ENCODE measurements around the gene WDR7.

Gene WDR7

DNA sequence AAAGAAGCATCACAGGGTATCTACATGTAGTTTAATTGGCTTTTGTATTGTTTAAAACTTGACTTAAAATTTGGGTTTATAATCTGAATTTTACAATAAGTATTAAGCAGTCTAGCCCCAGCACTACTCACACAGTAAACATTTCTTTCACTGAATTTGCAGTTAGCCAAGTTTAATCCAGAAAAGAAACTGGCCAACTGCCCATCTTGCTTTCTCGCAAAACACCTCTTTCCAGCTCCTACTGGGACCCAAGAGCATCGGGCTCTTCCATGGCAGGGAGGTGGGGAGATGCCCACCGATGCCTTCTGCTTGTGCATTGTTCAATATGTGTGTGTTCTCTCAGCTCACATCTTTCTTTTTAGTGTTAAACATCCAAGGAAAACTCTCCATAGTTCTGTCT, 283.0 kb downstream of the WDR7 start:
- DNase-seq (ENCODE audit: low read depth in 2 of 2, low spot score in 1 of 2): no peak

DNA sequence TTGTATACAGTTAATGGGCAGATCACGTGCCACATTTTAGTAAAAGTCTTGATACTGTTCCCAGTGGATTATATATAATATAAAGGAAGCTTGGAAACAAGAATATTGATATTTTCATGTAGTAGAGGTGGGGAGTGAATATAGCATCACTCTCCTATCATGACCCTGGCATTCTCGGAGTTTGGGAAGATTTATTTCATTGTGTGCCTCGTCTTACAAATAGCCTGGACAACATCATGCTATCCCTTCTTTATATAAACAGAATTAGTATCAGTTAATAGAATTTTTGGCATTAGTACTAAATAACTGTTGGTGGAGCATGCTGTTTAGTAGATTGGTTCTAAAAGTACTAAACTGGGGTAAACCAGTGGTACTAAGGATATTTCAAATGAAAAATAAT, 283.7 kb downstream of the WDR7 start:
- DNase-seq (ENCODE audit: low read depth in 2 of 2, low spot score in 1 of 2): no peak

DNA sequence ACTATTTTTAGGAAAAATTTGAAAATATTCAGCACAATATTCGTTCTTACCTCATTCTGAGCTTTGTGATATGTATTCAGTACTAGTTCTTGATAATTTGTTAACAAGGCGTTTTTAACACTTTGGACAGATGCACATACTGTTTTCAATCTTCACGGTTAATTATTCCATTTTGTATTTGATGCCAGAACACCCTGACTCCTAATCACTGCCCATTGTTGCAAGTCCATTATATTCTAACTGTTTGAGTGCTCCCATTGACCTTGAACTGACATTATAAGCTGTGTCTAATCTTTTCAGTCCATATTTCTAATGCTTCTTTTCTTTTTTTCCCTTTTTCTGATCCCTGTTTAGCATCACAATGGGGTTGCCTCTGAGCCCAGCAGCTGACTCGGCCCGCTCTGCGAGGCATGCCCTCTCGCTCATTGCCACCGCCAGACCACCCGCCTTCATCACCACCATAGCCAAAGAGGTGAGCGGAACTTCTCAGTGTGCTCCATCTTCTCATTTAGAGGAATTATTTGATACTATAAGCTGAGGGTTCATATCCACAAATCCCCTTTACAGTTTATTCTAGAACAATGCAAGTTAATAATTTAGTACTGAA, 284.4 kb downstream of the WDR7 start:
- DNase-seq (ENCODE audit: low read depth in 2 of 2, low spot score in 1 of 2): no peak

DNA sequence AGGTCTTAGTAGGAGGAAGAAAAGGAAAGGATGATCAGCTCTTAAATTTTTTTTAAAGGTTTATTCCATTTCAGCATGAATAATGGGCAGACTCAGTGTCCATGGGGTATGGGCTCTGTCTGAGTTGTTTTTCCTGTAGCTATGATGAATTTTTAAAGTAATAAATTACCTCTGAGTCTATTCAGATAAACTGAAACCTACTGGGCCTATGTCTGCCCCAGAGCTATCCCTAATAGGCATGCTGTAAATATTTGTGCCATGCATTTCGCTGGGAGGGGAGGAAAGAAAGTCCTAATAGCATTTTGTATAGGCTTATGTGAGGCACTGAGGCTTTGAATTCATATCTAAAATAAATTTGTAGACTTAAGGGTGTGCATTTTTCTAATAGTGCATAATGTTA, 285.3 kb downstream of the WDR7 start:
- no peak for DNase-seq (ENCODE audit: low read depth in 2 of 2, low spot score in 1 of 2)

DNA sequence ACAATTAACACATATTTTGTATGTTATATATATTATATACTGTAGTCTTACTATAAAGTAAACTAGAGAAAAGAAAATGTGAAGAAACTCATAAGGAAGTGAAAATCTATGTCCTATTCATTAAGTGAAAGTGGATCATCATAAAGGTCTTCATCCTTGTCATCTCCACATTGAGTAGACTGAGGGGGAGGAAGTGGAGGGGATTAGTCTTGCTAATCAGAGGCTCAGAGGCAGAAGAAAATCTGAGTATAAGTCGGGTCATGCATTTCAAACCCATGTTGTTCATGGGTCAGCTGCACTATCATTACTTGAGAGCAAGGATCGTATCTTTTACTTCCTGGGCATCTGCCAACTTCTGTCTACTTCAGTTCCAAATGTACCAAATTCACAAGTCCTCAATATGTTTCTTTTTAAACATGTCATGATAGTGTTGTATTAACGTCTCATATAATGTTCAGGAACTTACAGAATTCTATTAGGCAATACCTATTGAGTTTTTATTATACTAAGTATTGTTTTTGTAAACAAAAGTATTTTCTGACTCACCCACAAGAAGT, 286.8 kb downstream of the WDR7 start:
- no peak for DNase-seq (ENCODE audit: low read depth in 2 of 2, low spot score in 1 of 2)

DNA sequence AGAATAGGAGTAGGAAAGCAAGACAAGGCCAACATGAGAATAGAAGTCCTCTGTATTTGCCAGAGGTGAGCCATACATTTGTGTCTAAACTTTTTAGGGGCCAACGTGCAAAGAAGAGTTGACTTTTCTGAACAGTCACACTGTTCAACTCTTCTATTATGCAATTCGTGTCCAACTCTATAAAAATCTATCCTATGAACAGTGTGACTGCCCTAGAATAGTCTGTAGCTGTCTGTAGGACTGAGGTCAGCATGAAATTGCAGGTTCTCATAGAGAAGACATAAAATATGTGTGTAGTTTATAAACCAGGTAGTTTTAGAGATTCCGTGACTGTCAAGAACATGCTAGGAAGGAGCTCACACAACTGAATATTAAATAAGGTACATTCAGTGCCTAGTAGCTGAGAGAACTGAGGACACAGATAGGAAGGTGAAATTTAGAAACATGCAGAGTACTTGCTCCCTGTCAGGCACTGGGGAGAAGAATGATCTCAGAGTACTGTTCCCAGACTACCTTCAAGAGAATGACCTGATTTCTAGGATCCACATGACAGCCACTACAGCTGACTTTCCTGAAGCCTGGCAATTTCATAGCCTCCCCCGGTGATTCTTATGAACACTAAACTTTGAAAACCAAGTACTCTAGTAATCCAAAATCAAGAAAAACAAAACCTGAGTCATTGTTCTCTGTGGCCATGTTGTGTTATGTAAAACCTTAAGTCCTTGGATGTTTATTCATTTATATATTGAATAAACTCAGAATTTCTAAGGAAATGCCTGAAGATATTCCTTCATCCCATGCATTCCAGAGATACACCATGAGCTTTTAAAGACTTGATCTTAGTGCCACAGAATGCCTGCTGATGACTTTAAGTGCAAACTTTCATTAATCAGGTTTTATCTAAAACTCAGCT, 294.3 kb downstream of the WDR7 start:
- no peak for DNase-seq (ENCODE audit: low read depth in 2 of 2, low spot score in 1 of 2)

DNA sequence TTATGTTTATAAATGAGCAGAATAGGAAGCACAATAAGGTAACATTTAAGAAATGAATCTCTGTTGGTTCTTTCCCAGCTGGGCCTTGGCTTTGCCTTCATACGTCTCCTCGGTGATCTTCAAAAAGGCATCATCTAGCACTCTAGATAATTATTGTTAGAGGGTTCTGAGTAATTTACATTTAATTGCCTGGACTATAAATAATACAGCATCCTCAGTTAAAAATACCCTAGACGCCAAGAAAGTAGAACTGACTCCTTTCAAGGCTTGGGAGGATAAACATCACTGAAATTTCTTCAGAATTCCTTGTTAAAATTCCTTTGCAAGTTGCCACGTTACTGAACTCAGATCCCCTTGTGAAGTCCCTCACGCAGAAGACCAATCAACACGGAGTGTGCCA, 296.1 kb downstream of the WDR7 start:
- no peak for DNase-seq (ENCODE audit: low read depth in 2 of 2, low spot score in 1 of 2)

DNA sequence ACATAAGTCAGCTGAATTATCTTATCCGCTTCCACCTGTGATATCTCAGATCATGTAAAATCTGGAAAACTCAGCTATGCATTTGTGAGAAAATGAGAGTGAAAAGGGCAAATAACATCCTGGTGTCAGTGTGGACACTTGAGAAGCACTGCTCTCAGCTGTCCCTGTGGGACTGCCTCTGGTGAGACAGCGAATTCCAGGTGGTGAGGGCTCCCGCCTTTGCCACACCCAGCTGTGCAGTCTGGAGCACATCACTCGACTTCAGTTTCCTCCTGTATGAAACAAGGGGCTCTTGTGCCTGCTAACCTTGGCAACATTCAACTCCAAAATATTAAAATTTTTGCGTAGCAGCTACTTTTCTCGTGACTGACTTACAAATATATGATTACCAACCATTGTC, 300.9 kb downstream of the WDR7 start:
- DNase-seq (ENCODE audit: low read depth in 2 of 2, low spot score in 1 of 2): no peak

DNA sequence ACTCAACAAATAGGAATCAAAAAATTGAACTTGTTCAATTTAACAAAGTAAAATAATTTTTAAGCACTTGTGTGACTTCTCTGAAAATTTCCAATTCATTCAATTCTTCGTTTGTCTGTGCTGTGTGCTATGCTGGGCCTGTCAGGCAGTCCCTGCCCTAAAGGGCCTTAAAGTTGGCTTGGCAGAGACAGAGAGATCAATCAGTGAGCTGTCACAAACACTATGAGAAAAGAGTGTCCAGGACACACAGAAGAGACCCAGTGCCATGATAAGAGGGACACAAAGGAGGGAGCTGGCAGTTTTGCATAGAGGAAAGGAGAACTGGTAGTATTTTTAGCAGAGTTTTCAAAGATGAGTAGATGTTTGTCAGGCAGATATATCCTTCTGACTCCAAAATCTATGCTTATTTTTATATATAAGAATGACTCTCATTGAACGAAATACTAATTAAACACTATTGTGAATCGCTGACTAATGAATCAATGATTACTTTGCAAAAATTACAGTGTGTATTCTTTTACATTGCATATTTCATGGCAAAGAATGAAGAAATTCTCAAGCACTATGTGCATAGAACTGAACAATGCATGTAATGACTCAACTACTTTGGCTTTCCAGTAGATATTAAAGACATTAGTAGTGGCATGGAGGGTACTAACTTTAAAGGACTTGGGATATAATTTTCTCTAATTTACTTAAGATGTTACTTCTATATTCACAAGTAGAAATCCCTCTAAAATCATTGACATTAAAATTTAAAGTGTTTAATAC, 302.5 kb downstream of the WDR7 start:
- DNase-seq (ENCODE audit: low read depth in 2 of 2, low spot score in 1 of 2): no peak

DNA sequence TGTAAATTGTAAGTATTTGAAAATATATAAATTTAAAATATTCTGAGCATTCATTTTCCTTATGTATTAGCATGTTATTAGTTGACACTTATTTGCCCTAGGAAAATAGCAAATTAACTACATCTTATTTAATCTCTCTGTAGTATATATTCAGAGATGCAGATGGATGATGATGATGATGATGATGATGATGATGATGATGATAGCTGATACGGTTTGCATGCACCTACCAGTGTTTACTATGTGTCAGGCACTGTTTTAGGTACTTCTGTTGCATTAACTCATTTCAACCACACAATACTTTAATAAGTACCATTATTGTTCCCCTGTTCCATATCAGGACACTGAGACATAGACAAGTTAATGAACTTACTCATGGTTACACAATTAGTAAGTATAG, 304.3 kb downstream of the WDR7 start:
- DNase-seq (ENCODE audit: low read depth in 2 of 2, low spot score in 1 of 2): no peak

DNA sequence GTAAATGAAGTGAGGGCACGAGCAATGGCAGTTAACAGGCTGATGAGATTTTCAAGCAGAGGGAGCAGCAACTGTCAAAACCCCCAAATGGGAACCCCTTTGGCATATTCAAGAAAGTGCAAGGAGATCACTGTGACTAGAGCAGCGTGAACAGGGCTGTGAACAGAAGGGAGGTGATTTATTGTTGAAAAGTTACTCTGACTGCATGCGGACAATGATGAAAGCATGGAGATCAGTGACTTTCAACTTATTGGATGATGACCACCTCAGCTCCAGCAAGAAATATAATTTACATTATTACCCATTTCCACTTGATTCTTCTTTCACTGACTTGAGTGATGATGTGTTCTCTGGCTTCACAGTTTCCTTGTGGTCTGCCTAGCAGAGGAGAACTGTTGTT, 308.0 kb downstream of the WDR7 start:
- no peak for DNase-seq (ENCODE audit: low read depth in 2 of 2, low spot score in 1 of 2)

DNA sequence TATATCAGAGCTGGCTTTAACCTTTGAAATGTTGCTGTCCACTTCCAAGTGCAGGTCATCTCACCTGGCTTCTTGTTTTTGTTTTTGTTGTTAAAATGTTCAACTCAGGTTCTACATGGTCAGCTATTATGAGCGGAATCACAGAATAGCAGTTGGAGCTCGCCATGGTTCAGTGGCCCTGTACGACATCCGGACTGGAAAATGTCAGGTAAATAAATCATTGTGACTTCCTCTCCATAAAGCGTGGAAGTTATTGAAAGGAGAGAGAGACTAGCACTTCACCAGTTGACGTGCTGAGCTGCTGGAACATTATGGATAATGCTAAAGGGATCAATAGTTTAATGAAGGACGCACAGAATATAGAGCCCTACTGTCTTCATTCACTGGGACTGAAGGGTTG, 311.2 kb downstream of the WDR7 start:
- no peak for DNase-seq (ENCODE audit: low read depth in 2 of 2, low spot score in 1 of 2)

DNA sequence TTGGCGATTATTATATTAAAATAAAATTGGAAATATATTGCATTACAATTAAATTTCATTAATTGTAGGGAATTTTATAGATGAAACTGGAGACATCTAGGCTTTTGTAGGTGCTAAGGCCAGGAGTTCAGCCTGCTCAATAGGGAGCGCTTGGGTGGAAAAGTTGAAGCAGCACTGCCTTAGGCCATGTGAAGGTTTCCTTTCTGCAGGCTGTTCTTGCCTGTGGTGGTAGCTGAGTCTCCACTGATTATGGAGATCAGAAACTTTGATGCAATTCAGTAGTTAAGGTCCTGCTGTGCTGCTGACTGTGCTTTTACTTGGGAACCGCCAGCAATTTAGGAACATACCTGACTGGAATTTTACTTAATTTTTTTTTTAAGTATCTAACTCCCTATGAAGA, 315.9 kb downstream of the WDR7 start:
- no peak for DNase-seq (ENCODE audit: low read depth in 2 of 2, low spot score in 1 of 2)

DNA sequence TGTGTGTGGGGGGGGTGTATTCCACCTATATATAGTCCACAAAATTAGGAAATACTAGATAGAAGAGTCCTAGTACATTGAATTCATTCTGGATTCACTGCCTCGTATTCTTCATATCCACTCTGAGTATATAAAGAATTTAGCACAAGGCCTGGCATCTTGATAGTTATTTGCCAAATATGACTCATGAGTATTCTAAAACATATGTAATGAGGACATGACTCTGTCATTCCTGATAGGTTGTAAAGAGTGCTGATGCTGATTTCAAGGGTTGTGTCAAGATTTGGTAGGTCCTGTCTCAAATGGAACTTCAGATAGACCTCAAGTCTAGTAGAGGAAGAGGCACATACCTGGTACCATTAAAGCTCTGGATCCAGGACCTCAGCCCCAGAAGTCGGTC, 322.3 kb downstream of the WDR7 start:
- DNase-seq (ENCODE audit: low read depth in 2 of 2, low spot score in 1 of 2): no peak

DNA sequence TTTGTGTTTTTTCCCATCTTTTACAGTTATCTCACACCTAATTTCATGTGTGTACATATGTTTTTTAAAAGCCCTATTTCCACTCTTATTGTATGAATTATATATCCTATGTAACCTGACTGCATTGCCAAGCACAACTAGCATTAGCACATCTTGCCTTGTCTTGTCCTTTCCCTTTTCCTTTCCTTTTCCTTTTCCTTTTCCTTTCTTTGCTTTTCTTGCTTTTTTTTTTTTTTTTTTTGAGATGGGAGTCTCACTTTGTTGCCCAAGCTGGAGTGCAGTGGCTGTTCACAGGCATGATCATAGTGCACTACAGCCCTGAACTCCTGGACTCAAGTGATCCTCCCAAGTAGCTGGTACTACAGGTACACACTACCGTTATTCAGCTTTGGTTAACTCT, 323.0 kb downstream of the WDR7 start:
- DNase-seq (ENCODE audit: low read depth in 2 of 2, low spot score in 1 of 2): no peak

DNA sequence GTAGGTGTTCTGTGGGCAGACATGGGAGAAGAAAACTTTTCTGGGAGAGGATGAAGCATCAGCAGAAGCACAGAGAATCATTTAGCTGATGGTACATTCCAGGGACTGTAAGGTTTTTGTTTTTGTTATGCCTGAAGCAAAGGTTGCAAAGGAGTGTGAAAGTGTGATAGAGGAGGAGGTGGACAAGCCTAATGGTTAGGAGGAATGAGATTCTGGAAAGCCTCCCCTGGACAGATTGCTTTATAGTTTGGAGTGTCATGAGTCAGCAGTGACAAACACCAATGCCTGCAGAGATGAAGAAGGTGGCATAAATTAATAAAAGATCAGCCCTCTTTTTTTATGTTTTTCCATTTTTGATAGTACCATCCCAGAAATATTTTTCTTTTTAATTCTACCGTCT, 324.1 kb downstream of the WDR7 start:
- no peak for DNase-seq (ENCODE audit: low read depth in 2 of 2, low spot score in 1 of 2)

DNA sequence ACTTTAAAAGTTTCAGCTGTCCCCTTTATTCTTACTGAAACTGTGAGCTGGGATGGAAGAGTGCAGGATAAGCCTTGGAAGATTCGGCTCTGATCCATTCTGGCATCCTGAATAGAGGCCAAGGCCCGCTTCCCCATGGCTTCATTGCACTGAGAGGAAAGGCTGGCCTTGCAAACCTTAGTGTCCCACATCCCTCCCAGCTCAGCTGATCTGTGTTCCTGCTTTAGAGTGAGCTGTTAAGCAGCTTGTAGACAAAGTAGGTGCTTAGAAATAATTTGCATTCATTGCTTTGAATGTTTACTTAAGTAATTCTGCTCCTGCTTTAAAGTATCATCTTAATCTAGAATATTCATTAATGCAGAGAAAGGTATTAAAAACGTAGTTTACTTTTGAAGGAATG, 326.1 kb downstream of the WDR7 start:
- no peak for DNase-seq (ENCODE audit: low read depth in 2 of 2, low spot score in 1 of 2)

DNA sequence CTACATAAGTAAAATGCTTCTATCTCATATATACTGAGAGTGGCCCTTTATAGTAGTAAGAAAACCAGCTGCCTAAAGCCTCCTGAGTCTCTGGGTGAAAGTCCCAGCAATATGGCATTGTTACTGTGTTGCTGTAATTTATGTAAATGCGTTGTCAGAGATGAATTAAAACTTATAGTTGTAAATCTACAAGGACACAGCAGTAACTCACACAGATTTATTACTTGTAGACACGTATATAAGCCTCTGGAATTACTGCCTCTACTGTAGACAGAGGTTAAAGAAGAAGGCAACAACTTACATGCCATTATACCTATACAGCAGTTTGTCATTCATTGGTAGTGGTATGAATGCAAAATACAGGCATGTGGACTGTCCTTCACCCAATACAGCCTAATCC, 326.6 kb downstream of the WDR7 start:
- DNase-seq (ENCODE audit: low read depth in 2 of 2, low spot score in 1 of 2): no peak

DNA sequence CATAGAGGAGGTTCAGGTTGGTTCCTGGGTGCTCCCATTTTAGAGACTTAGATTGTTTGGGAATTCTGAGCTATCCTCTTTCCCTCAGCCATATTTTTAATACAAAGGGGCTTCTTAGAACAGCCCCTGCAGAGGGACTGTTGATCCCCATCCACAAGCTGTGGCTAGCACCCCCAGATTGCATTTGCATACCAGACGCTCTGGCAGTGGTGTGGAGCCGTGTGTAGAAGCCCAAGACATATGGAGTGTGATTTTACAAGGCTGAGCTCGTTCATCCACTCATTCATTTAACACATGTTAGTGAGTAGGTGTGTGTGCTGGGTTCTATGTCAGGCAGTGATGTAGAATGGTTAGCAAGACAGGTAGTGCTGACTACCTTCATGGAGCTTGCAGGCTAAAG, 329.0 kb downstream of the WDR7 start:
- DNase-seq (ENCODE audit: low read depth in 2 of 2, low spot score in 1 of 2): no peak

DNA sequence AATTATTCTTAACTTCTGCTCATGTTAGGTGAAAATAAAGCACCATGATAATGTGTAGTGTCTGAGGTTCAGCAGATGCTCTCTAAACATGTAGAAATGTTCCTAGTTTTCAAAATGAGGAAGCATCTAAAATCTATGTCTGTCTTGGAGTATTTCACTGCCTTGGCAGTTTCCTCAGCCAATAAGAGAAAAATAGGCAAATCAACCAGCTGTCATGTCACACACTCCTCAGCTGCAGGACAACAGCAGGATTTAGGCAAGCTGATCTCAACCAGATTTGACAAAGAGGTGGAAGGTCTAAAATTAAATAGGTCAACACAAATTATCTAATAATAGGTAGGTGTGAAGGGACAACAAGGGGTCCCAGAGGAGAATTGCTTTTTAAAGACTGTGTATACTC, 331.6 kb downstream of the WDR7 start:
- no peak for DNase-seq (ENCODE audit: low read depth in 2 of 2, low spot score in 1 of 2)

DNA sequence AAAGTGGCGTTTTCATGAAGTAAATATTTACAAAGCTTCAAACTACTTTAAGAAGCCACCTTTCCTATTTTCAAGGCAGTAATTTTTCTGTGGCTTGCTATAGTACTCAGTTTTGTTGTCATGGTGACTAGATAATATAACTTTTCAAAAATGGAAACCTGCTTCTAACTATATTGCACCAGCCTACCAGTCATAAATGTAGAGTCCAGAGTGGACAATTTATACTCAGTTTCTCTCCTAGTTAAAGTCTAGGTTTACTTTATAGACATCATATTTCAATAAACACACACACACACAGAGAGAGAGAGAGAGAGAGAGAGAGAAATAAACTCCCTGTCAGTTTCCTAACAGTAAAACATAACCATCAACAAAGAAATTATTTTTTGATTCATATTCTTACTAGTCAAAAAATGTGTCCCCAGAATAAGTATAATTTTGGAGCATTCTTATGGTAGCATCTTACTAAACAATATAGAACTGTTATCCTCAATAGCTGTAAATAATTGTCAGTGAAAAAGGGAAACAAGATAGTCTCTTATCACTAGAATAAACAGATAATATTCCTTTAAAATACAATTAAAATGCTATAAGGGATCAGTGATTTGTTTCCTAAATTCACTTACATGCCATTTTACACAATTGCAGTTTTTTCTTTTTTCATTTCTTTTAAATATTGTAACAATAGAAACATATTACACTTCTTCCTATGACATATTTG, 332.3 kb downstream of the WDR7 start:
- DNase-seq (ENCODE audit: low read depth in 2 of 2, low spot score in 1 of 2): no peak
